Effector CD4-positive, alpha-beta T cell (primary cell): ENCODE results near the gene ZP1.

Source experiments
- DNase-seq: peaks from one replicate; pipeline ENCODE4 v3.0.0-alpha.2; 2020

ZP1 gene

DNA sequence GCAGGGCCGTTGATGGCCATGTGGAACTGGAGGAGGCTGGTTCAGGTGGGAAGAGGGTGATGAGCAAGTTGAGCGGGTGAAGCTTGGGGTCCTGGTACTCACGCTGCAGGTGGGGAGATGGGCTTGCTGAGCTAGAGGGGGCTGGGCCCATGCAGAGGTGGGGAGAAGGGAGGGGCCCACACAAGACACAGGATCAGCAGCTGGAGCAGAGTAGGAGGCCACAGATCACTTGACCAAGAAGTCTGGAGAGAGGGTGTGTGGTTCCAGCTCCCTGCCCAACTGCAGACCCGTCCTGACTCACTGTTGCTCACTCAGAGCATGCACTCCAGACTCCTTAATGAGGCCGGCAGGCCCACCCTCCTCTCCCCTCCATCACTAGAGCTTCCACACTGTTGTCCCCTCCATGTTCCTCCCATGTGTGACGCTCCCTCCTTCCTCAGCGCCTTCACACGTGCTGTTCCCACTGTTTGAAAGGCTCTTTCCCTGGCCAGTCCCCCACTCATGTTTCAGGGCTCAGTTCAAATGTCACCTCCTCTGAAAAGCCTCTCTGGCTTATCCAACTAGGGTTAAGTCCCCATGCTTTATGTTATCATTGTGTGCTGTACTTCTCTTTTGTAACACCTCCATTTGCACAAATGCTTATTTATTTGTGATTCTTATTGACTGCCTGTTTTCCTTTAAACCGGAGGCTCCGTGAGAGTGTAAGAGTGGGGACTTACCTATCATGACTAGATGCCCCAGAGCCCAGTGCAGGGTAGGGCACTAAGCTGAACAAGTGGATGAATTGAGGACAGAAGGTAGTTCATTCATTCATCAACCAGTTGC is 23.1 kb upstream of the ZP1 start:
- no peak for DNase-seq

DNA sequence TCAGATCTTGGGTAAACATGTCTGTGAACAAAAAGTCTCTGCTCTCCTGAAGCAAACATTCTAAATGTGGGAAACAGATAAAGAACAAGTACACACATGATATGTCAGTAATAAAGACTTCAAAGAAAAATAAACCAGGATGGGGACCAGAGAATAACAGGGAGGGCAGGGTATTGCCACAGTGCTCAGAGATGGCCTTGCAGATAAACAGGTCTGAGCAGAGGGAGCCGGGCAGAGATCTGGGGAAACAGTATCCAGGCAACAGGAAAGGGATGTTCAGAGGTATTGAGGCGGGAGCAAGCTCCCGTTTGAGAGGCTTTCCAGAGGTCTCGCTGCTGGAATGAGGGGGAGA is 22.5 kb upstream of the ZP1 start:
- no peak for DNase-seq

DNA sequence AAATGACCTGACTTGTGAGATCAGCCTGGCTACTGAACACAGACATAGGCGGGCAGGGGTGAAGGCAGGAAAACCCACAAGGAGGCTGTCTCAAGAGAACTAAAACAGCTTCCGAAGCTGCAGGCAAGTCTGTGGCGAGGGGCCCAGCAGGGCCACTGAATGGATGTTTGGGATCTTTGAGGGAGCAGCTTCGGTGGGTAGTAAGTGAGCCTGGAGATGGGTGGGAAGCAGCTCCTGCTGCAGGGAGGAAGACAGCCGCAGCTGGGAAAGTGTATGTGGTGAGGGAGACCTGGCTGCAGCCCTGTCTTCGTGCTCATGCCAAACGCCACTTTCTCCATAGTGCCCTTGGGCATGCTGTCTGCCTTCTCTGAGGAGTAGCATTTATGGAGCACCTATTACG is 22.0 kb upstream of the ZP1 start:
- no peak for DNase-seq

DNA sequence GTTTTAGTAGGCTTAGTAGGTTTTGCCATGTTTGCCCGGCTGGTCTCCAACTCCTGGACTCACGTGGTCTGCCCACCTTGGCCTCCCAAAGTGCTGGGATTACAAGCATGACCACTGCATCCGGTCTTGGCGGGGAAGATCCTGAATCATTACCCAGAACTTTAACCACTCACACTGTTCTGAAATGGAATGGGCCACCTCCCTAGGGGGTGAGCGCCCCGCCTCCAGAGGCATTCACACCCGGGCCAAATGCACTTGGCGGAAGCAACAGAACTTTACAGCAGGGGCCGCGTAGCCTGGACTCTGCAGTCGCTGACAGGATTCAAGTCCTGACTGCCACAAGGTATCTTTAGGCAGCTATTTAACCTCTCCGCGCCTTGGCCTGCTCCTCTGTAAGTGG is 20.1 kb upstream of the ZP1 start:
- DNase-seq = no peak

DNA sequence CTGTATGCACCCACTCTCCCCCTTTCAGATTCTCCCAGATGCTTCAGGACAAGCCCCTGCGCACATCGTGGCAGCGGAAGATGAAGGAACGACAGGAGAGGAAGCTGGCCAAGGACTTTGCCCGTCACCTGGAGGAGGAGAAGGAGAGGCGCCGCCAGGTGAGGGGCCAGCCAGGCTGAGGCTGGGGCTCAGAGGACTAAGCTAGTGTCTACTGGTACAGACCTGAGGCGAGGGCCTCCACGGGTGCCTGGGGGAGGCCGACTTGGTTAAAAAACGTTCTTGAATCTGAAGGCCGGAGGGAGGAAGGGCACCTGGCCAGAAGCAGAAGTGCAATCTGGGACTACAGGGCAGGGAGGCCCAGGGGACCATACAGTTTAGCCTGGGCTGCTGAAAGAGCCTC is 19.4 kb upstream of the ZP1 start:
- no peak for DNase-seq

DNA sequence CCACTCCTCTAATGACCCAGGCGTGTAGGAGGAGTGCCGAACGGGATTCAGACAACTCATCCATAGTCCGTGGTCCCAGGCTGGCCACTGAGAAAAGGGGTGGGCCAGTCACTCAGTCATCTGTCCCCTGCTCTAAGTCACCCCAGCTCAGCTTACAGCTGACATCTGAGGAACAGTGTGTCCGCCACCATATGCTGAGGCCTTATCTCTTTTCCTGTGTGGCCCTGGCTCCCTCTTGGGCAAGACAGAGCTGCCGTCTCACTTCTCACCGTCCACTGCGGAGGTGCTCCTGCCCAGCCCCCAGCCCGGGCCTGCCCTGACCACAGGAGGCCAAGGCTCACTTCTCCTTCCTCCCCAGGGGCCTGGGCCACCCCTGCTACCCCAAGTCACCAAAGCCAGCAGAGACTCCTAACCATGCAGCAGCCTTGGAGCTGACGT is 18.6 kb upstream of the ZP1 start:
- DNase-seq = no peak

DNA sequence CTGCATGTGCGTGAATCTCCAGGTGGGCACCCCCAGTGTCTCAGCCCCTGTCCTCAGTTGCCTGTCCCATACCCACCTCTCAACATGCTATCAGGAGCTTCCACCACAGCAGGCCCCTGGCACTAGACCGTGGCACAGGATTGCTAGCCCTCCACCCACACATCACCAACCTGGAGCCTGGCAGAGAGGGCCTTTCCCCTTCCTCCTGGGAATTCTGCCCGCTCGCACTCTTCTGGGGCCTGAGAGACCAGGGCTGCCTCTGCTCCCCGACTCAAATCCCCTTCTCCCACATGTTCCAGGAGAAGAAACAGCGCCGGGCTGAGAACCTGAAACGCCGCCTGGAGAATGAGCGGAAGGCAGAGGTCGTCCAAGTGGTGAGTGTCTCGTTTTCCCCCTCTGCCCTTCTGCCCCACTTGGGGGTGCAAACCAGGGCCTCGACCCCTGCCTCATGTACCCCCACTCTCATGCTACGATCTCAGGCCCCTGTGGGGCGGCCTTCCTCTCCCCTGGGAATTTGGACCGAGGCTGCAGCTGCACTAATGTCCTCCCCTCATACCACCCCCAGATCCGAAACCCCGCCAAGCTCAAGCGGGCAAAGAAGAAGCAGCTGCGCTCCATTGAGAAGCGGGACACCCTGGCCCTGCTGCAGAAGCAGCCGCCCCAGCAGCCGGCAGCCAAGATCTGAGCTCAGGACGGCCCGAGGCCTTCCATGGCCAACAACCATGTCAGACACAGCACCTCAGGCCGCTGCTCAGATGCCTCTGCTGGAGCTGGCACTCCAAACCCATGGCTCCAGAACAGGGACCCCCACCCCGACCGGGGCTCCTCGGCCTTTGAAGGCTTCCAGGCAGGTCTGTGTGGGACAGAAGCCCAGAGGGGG is 17.5 kb upstream of the ZP1 start:
- DNase-seq = no peak

DNA sequence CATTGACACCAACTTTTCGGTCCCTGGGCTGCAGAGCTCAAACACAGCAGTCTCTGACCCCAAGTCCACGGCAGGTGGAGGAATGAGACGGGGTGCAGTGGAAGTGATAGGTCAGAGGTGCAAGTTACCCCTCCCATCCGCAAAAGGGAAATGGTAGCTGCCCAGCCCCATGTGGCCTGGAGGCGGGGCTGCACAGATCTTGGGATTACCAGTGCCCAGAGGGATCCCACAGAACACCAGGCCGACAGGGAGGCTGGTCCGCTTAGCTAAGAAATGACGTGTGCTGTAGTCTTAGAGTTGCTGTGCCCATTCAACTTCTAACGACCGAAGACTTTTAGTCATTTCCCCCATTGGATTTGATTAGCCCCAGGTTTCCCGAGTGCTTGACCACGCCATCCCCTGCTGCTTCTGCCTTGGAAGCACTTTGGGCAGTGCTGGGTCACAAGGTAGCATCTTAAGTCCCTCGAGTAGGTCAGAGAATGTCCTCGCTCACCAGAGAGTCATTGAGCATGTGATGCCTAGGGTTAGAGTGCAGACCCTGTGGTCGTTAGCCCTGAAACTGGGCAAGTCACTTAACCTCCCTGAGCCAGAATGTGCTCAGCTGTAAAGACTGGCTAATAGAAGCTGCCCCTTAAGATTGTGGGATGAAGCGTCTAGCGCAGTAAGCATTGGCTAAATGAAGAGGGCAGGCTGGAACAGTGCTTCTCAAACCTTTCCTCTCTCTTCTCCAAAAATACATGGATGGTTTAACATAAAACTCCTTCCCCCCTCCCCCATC is 15.8 kb upstream of the ZP1 start:
- DNase-seq = no peak

DNA sequence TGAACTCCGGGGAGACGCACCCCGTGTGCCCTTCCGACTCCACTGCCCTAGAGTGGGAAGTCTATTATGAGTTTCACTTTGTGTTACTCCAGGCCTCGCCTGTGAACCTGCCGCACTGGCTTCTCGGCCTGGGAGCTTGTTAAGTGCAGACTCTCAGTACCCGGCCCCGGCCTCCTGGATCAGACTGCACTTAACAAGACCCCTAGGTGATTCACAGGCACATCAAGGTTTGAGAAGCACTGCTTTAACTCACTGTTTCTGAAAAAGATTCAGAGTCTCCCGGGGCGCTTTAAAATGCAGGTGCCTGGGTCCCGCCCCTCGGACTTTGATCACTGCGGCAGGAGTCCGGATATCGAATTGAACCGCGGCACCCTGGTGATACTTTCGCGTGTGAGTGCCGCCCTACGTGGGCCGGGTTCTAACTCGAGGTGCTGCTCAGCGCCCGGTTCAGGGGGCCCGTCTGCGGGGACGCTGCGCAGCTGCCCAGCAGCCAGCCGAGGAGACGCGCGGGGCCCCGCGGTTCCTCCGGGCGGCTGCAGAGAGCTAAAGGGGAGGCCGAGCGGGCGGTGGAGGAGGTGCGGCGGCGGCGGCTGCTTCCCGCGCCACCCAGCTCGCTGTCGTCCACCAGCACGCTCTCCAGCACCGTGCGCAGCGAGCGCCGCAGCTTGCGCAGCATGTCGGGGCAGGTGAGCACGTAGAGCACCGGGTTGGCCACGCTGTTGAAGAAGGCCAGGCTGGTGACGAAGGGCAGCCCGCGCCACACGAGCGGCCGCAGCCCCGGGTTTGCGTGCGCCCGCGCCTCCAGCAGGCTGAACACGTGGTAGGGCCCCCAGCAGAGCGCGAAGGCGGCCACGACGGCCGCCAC is 15.0 kb upstream of the ZP1 start:
- DNase-seq = no peak

DNA sequence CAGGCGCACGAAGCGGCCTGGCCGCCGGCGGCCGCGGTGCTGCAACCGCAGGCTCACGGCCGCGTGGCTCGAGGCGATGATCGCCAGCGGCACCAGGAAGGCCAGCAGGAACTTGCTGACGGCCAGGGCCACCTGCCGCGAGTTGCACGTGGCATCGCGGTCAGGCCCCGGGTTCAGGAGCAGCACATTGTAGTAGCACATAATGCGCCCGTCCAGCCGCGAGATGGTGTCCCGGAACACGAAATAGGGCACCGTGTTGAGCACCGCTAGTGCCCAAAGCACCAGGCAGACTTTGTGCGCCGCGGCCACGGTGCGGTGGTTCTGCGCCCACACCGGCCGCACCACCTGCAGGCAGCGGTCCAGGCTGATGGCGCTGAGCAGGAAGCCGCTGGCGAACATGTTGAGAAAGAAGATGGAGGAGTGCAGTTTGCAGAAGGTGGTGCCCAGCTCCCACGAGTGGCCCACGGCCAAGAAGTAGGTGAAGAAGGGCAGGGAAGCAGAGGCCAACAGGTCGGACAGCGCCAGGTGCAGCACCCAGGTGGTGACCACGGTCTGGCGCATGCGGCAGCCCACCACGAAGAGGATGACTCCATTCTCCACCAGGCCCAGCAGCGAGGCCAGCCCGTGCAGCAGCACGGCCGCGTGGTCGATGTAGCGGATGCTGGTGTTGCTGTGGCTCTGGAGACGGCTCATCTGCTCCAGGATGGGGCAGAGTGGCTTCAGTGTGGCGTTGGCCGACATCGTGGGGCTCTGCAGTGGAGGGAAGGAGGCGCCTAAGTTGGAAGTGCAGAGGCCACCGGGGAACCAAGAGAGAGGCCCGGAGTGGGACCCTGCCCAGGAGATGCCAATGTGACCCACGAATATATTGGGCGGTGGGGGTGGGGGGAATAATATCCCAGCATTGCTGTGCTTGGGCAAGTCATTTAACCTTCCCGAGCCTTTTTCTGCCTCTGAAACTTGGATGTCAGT is 14.1 kb upstream of the ZP1 start:
- no peak for DNase-seq

DNA sequence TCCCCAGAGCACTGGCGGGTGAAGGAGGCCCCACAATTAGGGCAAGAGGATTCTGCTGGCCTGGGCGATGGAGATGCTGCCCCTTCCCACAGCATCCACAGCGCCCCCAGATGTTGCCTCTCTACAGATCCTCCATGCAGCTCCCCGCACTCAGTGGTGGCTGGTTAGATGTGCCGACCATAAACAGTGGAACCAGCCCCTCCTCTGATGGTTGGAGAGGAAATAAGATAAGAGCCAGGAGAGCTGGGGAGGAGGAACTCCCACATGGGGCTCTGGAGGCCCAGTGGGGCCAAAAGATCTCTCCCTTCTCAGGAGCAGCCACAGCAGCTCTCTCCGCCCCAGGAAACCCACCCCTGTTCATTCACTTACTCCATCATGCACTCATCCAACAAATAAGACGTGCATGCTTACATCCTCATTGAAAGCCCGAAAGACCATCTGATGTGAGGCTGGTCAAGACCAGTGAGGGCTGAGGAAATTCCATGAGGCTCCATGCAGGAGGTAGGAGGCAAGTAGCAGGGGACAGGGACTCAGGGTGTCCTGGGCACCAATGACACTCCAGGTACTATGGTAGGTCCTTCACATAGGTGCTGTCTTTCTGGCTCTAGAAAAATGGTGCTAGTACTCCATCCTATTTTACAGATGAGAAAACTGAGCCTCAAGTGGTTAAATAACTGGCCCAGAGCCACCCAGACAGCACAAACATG is 13.0 kb upstream of the ZP1 start:
- no peak for DNase-seq

DNA sequence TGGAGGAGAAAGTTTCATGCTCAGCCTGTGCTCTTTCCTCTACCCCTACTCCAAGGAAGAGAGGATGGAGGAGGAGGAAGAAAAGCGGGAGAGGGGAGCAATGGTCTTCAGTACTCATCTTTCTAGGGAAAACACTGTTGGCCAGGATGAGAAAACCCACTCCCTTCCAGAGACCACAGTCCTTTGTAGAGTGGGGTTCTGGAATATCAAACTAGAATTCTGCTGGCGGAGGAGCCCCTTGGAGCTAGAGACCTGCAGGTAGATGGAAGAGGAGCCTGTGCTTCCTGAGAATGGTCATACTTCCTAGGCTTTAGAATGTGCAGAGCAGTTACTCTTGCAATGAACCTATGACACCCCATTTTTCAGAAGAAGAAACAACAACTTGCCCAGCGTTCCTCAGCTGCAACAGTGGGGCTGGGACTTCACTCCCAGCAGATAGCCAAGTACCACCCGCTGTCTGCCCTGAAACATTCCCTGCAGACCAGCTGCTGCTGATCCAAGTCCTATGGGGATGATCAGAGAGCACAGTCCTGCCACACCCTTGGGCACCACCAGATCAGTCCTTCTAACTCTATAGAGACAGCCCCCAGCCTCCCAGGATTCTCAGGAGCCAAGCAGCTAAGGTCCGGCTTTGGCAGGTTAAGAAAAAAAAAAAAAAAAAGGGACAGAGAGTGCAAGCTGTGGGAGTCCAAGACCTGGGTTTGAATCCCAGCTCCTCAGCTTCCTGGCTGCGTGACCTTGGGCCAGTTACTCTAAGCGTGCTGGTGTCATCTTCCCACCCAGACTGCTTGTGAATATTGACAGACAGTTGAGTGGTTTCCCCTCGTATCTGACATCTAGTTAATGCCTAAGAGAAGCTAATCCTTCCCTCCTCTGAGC is 12.3 kb upstream of the ZP1 start:
- no peak for DNase-seq

DNA sequence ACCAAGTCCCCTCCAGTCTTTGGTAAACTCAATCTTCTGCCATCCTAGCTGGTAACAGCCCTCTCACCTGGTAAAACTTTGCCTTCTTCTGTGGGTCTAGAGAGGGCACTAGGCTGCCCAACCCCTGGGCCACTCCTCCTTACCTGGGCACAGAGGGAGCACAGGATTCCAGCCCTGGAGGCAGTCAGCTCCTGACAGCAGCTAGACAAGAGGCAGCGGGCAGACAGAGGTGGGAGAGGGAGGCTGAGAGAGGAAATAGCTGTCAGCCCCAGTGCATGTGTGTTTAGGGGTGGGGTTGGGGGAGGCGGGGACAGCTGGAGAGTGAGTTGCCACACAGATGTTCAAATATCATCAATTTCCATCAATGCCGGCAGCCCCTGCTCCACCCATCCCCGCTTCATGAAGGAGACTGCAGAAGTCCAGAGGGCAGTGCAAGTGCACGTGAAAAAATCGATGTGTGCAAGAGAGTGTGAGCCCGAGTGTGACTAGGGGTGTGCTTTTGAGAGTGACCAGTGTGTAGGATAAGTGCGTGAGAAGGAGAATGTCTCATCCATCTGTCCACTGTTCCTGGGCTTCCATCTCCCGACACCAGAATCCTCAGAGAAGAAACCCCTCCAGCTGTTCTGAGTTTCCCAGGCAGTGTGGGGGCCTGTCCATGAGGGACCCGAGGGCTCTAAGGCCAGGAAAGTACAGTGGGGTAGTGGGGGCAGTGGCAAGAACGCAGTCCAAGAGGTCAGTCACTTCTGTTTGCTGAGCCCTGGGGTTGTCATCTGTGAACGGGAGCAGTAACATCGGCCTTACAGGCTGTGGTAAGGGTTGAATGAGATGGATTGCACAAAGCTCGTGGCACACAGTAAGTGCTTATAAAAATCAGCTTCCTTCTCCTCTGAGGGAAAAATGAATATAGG is 11.4 kb upstream of the ZP1 start, which contains the start of gene PTGDR2:
Gene PTGDR2 (minus strand): TSS at position 225 of the 908 bp plus-strand sequence. CDS start 2,228 bp downstream, outside the sequence.
- DNase-seq = no peak

DNA sequence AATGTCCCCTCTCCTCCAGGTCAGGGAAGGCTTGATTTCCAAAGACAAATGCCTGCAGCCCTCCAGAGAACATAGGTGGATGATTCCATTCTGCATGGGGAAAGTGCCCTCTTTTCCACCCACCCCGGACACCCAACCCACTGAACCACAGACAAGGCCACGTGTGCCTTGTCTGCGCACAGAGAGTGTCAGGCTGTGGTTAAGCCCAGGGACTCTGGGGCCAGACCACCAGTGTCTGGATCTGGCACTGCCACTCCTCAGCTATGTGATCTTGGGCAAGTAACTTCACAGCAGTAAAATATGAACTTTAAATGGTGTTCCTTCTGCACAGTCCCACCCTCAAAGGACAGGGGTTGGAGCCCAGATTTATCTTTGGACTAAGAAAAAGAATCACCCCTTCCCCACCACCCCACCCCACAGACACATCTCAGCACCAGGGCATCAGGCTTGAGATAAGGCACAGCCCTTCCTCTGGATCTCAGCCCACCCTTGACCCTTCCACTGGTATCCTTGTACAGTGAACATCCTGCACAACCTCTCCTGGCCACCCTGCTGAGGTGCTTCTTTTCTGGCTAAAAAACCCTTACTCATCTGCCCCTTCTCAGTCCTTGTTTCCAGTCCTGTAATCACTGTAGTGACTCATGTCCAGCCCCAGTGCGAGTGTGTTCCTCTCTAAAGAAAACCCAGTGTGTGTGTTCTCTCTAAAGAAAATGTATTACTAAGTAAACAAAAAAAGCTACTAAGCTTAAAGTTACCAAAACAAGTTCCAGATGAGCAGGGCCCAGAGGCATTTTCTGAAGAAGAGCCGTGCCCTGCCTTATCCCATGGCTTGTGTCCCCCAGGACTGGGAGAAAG is 9.7 kb upstream of the ZP1 start:
- no peak for DNase-seq

DNA sequence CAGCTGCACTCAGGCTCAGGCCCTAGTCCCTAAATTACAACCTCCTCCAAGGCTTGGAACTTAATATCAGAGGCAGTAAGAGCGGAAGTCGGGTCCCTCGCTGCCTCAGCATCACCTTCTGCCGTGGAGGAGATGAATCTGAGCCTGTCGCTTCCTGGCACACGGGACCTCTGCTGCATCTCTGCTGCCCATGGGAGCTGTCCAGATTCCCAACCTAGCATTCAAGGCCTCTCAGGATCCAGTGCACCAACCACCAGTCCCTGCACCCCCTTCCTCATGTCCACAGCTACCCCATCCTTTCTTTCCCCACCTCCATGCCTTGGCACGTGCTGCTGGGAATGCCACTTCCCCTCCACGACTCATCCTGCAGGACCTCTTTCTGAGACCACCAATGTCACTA is 9.1 kb upstream of the ZP1 start:
- DNase-seq = no peak

DNA sequence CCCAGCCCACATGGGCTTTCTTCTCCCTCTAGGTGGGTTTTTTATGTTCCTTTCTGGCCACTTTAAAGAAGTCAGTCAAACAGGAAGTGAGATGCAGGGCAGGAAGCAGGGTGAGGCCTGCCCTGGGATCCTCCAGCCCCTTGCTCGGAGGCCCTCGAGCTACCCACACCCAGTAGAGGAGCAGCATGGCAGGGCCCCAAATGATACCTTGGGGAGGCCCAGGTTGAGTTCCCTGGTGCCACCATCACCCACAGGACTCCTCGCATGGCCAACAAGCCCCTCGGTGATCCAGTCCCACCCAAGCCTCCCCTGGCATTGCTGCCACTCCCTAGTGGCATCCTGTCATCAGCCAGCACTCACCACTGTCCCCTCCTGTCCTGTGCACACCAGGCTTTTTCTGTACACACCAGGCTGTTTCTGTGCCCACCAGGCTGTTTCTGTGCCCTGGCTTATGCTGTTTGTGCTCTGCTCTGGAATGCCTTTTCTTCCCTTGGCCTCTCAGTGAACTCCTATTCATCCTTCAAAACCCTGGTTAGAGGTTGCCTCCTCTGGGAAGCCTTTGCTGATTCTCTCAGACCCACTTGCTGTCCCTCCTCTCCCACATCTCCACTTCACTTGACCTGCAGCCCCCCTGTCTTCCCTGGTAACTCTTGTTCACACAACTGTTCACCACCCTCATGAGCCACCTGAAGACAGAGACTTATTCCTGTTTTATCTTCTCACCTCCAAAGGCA is 8.4 kb upstream of the ZP1 start:
- DNase-seq = no peak
